HepG2 (cell line): ENCODE data around the gene PFKFB2. TPM values are rescaled to one million over a fixed set of nuclear protein-coding genes. Genes with fewer than 3 reads are reported as not detected.

Source experiments
- CENPT ChIP-seq: sonication (generic); formaldehyde crosslinking; IDR thresholded peaks from 2 replicates; pipeline ENCODE4 v1.8.0; 2022; ENCODE audit warnings: low read depth, mild to moderate bottlenecking, moderate library complexity, missing genetic modification reagents
- CSRNP1 ChIP-seq: sonication (generic); formaldehyde crosslinking; IDR thresholded peaks from 2 replicates; pipeline ENCODE4 v1.8.1; 2023; ENCODE audit warnings: mild to moderate bottlenecking, missing genetic modification reagents
- FOSL2 ChIP-seq: sonication (generic); formaldehyde crosslinking; IDR thresholded peaks from 2 replicates; pipeline ENCODE4 v1.4.0; 2020; ENCODE audit warnings: missing genetic modification reagents
- GMEB2 ChIP-seq: IDR thresholded peaks from 2 replicates; pipeline ENCODE4 v1.6.1; 2016; ENCODE audit warnings: missing biosample characterization, missing genetic modification reagents, low read depth
- JUND ChIP-seq: sonication (generic); formaldehyde crosslinking; IDR thresholded peaks from 2 replicates; pipeline ENCODE4 v1.8.0; 2022; ENCODE audit warnings: mild to moderate bottlenecking, missing genetic modification reagents
- KAT2B ChIP-seq: fragments of 150-350 bp; IDR thresholded peaks from 2 replicates; pipeline ENCODE4 v1.6.1; 2014; ENCODE audit warnings: low read depth, low read length, borderline replicate concordance
- KLF15 ChIP-seq: sonication (generic); formaldehyde crosslinking; IDR thresholded peaks from 2 replicates; pipeline ENCODE4 v1.8.1; 2023; ENCODE audit warnings: borderline replicate concordance, mild to moderate bottlenecking, inconsistent platforms, missing genetic modification reagents, mixed read lengths
- LCORL ChIP-seq, 2 experiments: fragments of 450-650 bp in 1 of 2; sonication (generic) in 1 of 2; formaldehyde crosslinking in 1 of 2; IDR thresholded peaks; 2 replicates each; pipeline versions ENCODE4 v1.5.0 to v1.6.1; 2017 to 2020; ENCODE audit warnings: antibody characterized with exemption in 1 of 2, missing genetic modification reagents in 1 of 2
- MEIS1 ChIP-seq: sonication (generic); formaldehyde crosslinking; IDR thresholded peaks from 2 replicates; pipeline ENCODE4 v1.9.0; 2021; ENCODE audit warnings: mild to moderate bottlenecking, missing genetic modification reagents, moderate library complexity, borderline replicate concordance
- NFE2L1 ChIP-seq: sonication (generic); formaldehyde crosslinking; IDR thresholded peaks from 2 replicates; pipeline ENCODE4 v1.4.0; 2020; ENCODE audit warnings: missing genetic modification reagents, mild to moderate bottlenecking, borderline replicate concordance
- NR2F1 ChIP-seq, 2 experiments: fragments of 450-650 bp in 1 of 2; formaldehyde crosslinking in 1 of 2; IDR thresholded peaks; 2 replicates each; pipeline versions ENCODE4 v1.5.0 to v1.6.1; 2016 to 2020; ENCODE audit warnings: mild to moderate bottlenecking in 1 of 2, missing compliant biosample characterization in 1 of 2, missing genetic modification reagents in 1 of 2, moderate library complexity in 1 of 2
- RERE ChIP-seq: IDR thresholded peaks from 2 replicates; pipeline ENCODE4 v1.6.1; 2016; ENCODE audit warnings: low read depth, missing genetic modification reagents, missing compliant biosample characterization
- SKI ChIP-seq: fragments of 450-650 bp; IDR thresholded peaks from one replicate; pipeline ENCODE4 v1.6.1; 2018; ENCODE audit warnings: mild to moderate bottlenecking; ENCODE audit not compliant: partially characterized antibody
- SOX5 ChIP-seq: IDR thresholded peaks from 2 replicates; pipeline ENCODE4 v1.6.1; 2016; ENCODE audit warnings: borderline replicate concordance
- SRSF9 ChIP-seq: fragments of 200-400 bp; formaldehyde crosslinking; IDR thresholded peaks from 2 replicates; pipeline ENCODE4 v1.6.1; 2018; ENCODE audit warnings: borderline replicate concordance, mild to moderate bottlenecking, low read depth, low read length; ENCODE audit not compliant: insufficient read depth, poor library complexity, severe bottlenecking
- TGIF2 ChIP-seq: IDR thresholded peaks from 2 replicates; pipeline ENCODE4 v1.6.1; 2016; ENCODE audit warnings: control low read depth, missing compliant biosample characterization
- TSC22D2 ChIP-seq: sonication (generic); formaldehyde crosslinking; IDR thresholded peaks from 2 replicates; pipeline ENCODE4 v1.5.1; 2020; ENCODE audit warnings: missing genetic modification reagents, mild to moderate bottlenecking, borderline replicate concordance
- ZNF263 ChIP-seq: sonication (generic); formaldehyde crosslinking; IDR thresholded peaks from 2 replicates; pipeline ENCODE4 v1.4.0; 2020; ENCODE audit warnings: missing genetic modification reagents
- ZNF460 ChIP-seq: sonication (generic); formaldehyde crosslinking; IDR thresholded peaks from 2 replicates; pipeline ENCODE4 v1.5.1; 2020; ENCODE audit warnings: missing genetic modification reagents, mild to moderate bottlenecking, borderline replicate concordance
- ZNF564 ChIP-seq: sonication (generic); formaldehyde crosslinking; IDR thresholded peaks from 2 replicates; pipeline ENCODE4 v1.8.1; 2023; ENCODE audit warnings: mild to moderate bottlenecking, missing genetic modification reagents
- ZNF772 ChIP-seq: sonication (generic); formaldehyde crosslinking; IDR thresholded peaks from 2 replicates; pipeline ENCODE4 v1.5.0; 2020; ENCODE audit warnings: mild to moderate bottlenecking, missing genetic modification reagents
- polyA plus RNA-seq, 8 experiments: library from polyadenylated mRNA; depleted of rRNA in 3 of 8; stranded (reverse) in 7 of 8; unstranded in 1 of 8; fragments of >200 nt; fragmentation: Illumina TruSeq in 4 of 8; extraction: Trizol in 4 of 8; gene quantifications; 2 replicates each; pipeline versions ENCODE4 v1.2.1 to v1.2.3, GENCODE V29; 2011 to 2016; ENCODE audit warnings: low read depth in 4 of 8, missing spikeins in 1 of 8, mixed read lengths in 1 of 8; ENCODE audit not compliant: insufficient read depth in 1 of 8
- total RNA-seq, 5 experiments: library from RNA; depleted of rRNA; stranded (reverse); fragments of >200 nt; fragmentation: Illumina TruSeq; extraction: Trizol; gene quantifications; 2 replicates each; pipeline ENCODE4 v1.2.3, GENCODE V29; 2016; ENCODE audit warnings: low read depth in 1 of 5

Gene PFKFB2
- total and polyA plus RNA-seq, 2 of the 13 experiments (the other 11 are each of a cell fraction or from before 2014, with no cell fraction given): 4.6 to 10.6 TPM

GRCh38 chr1:207021139-207021861 lies 31.8 kb upstream of the PFKFB2 start (continued):
- TF ChIP-seq RERE (CRISPR knock-in tag): no peak
- TF ChIP-seq NFE2L1: no peak
- no peak for TF ChIP-seq CENPT (CRISPR knock-in tag)
- TF ChIP-seq KLF15 (CRISPR knock-in tag): no peak
- no peak for TF ChIP-seq SRSF9
- no peak for TF ChIP-seq KAT2B
- TF ChIP-seq ZNF460 (CRISPR knock-in tag): no peak
- TF ChIP-seq LCORL (IDR thresholded peaks at IDR 0.05): no peak
- TF ChIP-seq LCORL (CRISPR knock-in tag; IDR thresholded peaks at IDR 0.05): no peak
- TF ChIP-seq CSRNP1 (CRISPR knock-in tag): no peak
- no peak; the same call in 1 of the 2 replicates for TF ChIP-seq ZNF772 (CRISPR knock-in tag)
- TF ChIP-seq SOX5 (CRISPR knock-in tag): peak; percentile 78
- TF ChIP-seq JUND: 0 out of 2 replicates have a peak, but pooled peaks have one; percentile 33
- no peak for TF ChIP-seq ZNF263 (CRISPR knock-in tag)
- TF ChIP-seq GMEB2: no peak
- TF ChIP-seq MEIS1 (CRISPR knock-in tag): no peak
- TF ChIP-seq ZNF564 (CRISPR knock-in tag): no peak
- no peak for TF ChIP-seq TSC22D2 (CRISPR knock-in tag)
- TF ChIP-seq TGIF2 (CRISPR knock-in tag): peak; percentile 53; the same call in 1 of the 2 replicates
- TF ChIP-seq FOSL2: peak; percentile 84
- TF ChIP-seq NR2F1 (CRISPR knock-in tag; IDR thresholded peaks at IDR 0.05): no peak
- TF ChIP-seq SKI: no peak
